Measurements from ENCODE around the gene SNX9.

DNA sequence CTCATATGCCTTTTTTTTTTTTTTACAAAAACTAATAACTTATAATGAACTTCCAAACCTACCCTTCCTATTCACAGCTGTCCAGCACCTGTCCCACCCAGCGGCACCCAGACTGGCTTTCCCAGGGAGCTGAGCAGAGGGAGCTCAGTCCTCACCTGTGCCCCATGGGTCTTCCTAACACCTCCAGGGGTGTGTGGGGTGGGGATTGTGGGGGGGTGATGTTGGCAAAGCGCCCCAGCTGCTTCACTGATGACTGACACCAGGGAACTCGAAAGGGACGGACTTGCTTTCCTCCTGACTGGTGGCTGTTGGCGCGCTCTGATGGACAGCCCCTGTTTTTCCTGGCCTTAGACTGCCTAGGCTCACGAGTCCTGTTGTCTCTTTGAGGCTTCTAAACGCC lies 144.4 kb downstream of the SNX9 start:
- TF ChIP-seq, protein P1, sequence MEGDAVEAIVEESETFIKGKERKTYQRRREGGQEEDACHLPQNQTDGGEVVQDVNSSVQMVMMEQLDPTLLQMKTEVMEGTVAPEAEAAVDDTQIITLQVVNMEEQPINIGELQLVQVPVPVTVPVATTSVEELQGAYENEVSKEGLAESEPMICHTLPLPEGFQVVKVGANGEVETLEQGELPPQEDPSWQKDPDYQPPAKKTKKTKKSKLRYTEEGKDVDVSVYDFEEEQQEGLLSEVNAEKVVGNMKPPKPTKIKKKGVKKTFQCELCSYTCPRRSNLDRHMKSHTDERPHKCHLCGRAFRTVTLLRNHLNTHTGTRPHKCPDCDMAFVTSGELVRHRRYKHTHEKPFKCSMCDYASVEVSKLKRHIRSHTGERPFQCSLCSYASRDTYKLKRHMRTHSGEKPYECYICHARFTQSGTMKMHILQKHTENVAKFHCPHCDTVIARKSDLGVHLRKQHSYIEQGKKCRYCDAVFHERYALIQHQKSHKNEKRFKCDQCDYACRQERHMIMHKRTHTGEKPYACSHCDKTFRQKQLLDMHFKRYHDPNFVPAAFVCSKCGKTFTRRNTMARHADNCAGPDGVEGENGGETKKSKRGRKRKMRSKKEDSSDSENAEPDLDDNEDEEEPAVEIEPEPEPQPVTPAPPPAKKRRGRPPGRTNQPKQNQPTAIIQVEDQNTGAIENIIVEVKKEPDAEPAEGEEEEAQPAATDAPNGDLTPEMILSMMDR (IDR thresholded peaks at IDR 0.05 in 2 of 3, conservative IDR thresholded peaks at IDR 0.05 in 1 of 3; ENCODE audit: control insufficient read depth in 2 of 3, extremely low read depth in 1 of 3, insufficient read depth in 1 of 3, low read depth in 3 of 3, low read length in 3 of 3), result no peak
- no peak for TF ChIP-seq EP300 (IDR thresholded peaks at IDR 0.05; ENCODE audit: borderline replicate concordance in 1 of 2, control insufficient read depth in 1 of 2, low read depth in 2 of 2, low read length in 2 of 2)
- no peak for TF ChIP-seq YY1 (IDR thresholded peaks at IDR 0.05; ENCODE audit: low read depth, low read length)
- no peak for TF ChIP-seq POLR2A (IDR thresholded peaks at IDR 0.05; ENCODE audit: low read depth, low read length)
- TF ChIP-seq CBX5 (IDR thresholded peaks at IDR 0.05; ENCODE audit: low read depth), result no peak
- TF ChIP-seq EGR1 (IDR thresholded peaks at IDR 0.05; ENCODE audit: borderline replicate concordance in 1 of 2, low read depth in 2 of 2, low read length in 2 of 2), result no peak
- no peak for TF ChIP-seq SP1 (IDR thresholded peaks at IDR 0.05; ENCODE audit: low read depth, low read length)
- no peak for TF ChIP-seq YBX1 (IDR thresholded peaks at IDR 0.05)
- TF ChIP-seq, protein P2, sequence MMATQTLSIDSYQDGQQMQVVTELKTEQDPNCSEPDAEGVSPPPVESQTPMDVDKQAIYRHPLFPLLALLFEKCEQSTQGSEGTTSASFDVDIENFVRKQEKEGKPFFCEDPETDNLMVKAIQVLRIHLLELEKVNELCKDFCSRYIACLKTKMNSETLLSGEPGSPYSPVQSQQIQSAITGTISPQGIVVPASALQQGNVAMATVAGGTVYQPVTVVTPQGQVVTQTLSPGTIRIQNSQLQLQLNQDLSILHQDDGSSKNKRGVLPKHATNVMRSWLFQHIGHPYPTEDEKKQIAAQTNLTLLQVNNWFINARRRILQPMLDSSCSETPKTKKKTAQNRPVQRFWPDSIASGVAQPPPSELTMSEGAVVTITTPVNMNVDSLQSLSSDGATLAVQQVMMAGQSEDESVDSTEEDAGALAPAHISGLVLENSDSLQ (IDR thresholded peaks at IDR 0.05), result no peak
- no peak for TF ChIP-seq RFX5 (IDR thresholded peaks at IDR 0.05; ENCODE audit: low read depth, low read length)
- TF ChIP-seq STAT1 (conservative IDR thresholded peaks at IDR 0.05), result no peak
- TF ChIP-seq EZH2 (IDR thresholded peaks at IDR 0.05; ENCODE audit: borderline replicate concordance, control insufficient read depth, low read depth, low read length), result no peak
